Erythroblast (primary cell): ENCODE results near the gene HMX1.

Source experiments
- GATA1 ChIP-seq: IDR thresholded peaks from 2 replicates; pipeline ENCODE4 v1.6.1; 2011; ENCODE audit warnings: low read depth, mild to moderate bottlenecking, control low read depth, low read length, moderate library complexity
- POLR2A ChIP-seq: IDR thresholded peaks from 2 replicates; pipeline ENCODE4 v1.6.1; 2011; ENCODE audit warnings: mild to moderate bottlenecking, low read length

DNA sequence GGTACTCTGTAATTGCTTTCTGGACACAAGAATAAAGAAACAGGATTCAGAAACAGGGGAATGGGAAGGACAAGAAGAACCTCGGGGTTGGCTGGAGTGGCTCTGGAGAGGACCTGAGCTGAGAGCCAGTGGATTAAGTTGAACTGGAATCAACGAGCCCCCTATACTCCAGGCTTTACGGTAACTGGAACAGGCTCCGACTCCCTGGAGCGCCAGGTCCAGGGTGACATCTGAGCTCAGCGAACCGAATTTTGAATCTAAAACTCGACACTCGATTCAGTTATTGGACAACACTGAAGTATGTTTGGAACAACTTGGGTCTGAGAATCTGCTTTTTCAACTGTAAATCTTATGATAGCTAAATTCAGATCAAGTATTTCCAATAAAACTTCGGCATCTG lies 23.9 kb downstream of the HMX1 start:
- TF ChIP-seq POLR2A: no peak
- TF ChIP-seq GATA1: no peak
